ENCODE results near the gene ATP5MG. TPM values are rescaled to one million over a fixed set of nuclear protein-coding genes. Genes with fewer than 3 reads are reported as not detected.

Gene ATP5MG
- total RNA-seq, 2 donors from 2014 or later: 82.3 to 122 TPM

DNA sequence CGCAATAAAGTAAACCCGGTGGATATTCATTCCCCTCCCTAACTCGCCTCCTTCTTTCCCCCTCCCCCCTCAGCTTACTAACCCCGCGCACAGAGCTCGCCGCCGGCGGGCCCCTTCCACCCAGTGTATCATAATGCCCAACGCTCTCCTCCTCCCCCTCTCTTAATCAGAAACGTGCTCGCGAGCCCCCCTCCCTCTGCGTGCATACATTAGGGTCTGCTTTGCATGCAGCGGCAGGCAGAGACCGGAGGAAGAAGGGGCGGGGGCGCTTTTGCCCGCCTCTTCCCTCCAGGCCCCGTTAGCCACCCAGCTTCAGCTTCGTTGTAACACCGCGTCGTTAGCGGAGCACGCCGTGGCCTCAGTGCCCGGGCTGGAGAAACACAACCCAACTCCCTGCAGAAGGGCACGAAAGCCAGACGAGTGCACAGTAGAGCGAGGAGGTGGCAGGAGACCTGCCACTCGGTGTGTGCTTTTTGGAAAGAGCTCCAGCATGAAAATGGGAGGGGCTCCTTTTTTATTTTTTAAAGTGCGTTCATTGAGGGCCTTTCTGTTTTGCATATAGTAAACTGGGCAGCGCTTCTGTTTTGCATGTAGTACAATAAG is 34.0 kb downstream of the ATP5MG start:
- Histone ChIP-seq H3K27me3 (no peaks in the 10 kb centered on the region), H3K27ac (peak overlapping the region; percentile 92 to 94), H3K4me1 (peaks cover 0 to 47% of the 10 kb centered on the region in 2 donors), H3K9me3 (no peaks in the 10 kb centered on the region), H3K36me3 (no peaks in the 10 kb centered on the region), H3K4me3 (peak overlapping the region; percentile 86 to 99)
- TF ChIP-seq, protein P1, sequence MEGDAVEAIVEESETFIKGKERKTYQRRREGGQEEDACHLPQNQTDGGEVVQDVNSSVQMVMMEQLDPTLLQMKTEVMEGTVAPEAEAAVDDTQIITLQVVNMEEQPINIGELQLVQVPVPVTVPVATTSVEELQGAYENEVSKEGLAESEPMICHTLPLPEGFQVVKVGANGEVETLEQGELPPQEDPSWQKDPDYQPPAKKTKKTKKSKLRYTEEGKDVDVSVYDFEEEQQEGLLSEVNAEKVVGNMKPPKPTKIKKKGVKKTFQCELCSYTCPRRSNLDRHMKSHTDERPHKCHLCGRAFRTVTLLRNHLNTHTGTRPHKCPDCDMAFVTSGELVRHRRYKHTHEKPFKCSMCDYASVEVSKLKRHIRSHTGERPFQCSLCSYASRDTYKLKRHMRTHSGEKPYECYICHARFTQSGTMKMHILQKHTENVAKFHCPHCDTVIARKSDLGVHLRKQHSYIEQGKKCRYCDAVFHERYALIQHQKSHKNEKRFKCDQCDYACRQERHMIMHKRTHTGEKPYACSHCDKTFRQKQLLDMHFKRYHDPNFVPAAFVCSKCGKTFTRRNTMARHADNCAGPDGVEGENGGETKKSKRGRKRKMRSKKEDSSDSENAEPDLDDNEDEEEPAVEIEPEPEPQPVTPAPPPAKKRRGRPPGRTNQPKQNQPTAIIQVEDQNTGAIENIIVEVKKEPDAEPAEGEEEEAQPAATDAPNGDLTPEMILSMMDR (IDR thresholded peaks at IDR 0.05): no peak
- DNase-seq (ENCODE audit: low spot score): no peak

DNA sequence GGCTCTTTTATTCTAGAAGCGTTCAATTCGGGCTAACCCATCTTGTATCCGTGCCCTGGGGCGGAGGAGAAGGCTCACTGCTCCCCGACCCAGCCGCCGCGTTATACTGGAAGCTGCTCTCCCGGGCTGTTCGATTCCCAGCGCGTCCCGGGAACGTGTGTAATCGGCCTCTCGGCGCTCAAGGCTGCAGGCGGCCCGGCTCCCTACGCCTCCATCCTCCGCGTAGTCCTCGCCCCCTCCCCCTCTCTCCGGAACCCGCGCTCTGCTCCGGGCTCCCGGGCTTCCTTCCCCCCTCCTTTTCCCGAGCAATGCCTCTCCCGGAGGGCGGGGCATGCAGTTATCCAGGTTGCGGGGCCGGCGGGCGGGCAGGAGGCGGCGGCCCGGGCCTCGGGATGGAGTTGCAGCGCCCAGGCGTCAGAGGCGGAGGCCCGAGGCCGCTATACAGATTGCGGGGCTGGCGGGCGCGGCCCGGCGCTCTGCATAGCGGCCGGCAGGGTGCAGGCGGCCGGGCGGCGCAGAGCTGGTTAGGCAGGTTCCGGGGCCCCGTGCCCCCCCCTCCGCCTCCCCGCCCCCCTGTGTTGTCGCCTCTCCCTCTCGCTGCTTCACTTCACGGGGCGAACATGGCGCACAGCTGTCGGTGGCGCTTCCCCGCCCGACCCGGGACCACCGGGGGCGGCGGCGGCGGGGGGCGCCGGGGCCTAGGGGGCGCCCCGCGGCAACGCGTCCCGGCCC is 34.7 kb downstream of the ATP5MG start, which contains the start of gene KMT2A:
KMT2A (plus strand) TSS at position 600 of the 732 bp plus-strand sequence; CDS start at position 621, 21 bp downstream.
- H3K4me1 ChIP-seq: peaks cover 0 to 52% of the 10 kb centered on the region in 2 donors
- H3K27ac ChIP-seq: peak within 1 kb of the TSS; percentile 92 to 94

DNA sequence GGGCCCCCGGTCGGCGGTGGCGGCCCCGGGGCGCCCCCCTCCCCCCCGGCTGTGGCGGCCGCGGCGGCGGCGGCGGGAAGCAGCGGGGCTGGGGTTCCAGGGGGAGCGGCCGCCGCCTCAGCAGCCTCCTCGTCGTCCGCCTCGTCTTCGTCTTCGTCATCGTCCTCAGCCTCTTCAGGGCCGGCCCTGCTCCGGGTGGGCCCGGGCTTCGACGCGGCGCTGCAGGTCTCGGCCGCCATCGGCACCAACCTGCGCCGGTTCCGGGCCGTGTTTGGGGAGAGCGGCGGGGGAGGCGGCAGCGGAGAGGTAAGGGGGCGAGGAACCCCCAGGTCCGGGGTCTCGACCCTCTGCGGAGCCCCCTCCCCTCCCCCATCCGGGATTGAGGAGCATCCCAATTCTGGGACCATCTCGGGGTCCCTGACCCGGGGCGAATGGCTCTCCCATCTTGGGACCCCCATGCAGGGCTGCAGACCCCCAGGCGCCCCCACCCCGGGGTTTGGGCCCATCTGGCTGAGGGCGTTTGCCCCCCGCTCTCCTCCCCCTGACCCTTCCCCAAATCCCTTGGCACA is 35.3 kb downstream of the ATP5MG start:
- TF ChIP-seq, protein P1 (IDR thresholded peaks at IDR 0.05): no peak
- Histone ChIP-seq H3K36me3 (no peaks in the 10 kb centered on the region), H3K27me3 (no peaks in the 10 kb centered on the region), H3K9me3 (no peaks in the 10 kb centered on the region), H3K4me3 (peak overlapping the region; percentile 86 to 99), H3K27ac (peak overlapping the region; percentile 92 to 94), H3K4me1 (peaks cover 0 to 58% of the 10 kb centered on the region in 2 donors)
- DNase-seq (ENCODE audit: low spot score): no peak

More for the DNA sequence above, 34.7 kb downstream of the ATP5MG start, which contains the start of gene KMT2A:
- peak; percentile 94 for DNase-seq (ENCODE audit: low spot score)
- no peaks in the 10 kb centered on the region for H3K9me3 ChIP-seq
- H3K4me3 ChIP-seq: peak within 1 kb of the TSS; percentile 86 to 99
- H3K36me3 ChIP-seq: no peaks in the 10 kb centered on the region
- no peaks in the 10 kb centered on the region for H3K27me3 ChIP-seq
- TF ChIP-seq, protein P1 (IDR thresholded peaks at IDR 0.05): no peak

DNA sequence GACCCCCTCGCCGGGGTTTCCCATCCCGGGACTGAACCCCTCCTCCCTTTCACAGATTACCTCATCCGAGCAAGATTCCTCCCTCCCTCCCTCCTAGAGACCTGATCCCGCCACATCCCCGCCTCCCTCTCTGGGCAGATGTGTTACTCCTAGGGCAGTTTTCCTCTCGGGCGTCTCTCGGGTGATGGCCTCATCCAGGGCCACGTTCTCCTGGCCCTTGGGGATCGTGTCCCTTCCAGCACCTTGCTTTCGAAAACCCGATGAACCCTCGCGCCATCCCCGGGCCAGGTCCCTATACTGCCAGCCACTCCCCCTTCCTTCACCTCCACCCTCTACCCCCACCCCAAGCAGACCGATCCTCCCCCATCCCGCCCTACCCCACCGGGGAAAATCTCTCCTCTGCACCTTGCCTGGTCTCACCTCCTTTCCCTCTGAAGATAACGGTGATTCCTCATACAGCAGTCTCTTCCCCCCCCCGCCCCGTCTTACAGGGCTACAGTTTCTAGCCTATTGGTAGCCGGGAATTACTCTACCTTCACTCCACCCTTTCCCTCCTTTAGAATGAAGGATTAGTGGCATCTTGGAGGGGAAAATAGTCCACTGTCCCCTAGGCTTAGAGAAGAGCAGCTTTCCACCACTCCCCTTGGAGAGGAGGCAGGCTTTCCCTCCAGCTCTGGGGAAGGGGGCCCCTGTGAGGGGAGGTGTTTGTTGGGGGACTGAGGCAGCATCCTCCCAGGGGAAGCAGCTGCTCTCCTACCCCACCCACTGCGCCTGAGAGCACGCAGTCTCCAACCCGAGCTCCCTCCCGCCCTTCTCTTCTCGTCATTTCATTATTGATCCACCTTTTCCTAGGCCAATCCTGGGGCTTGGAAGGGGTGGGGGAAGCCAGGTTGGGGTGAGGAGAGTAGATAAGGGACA is 36.1 kb downstream of the ATP5MG start:
- no peak for DNase-seq (ENCODE audit: low spot score)
- peaks cover 0 to 65% of the 10 kb centered on the region in 2 donors for H3K4me1 ChIP-seq

More for the DNA sequence above, 36.1 kb downstream of the ATP5MG start:
- TF ChIP-seq, protein P1 (IDR thresholded peaks at IDR 0.05): no peak
- Histone ChIP-seq H3K36me3 (no peaks in the 10 kb centered on the region), H3K4me3 (peak overlapping the region; percentile 86 to 99), H3K27me3 (no peaks in the 10 kb centered on the region), H3K27ac (peak overlapping the region; percentile 92 to 94), H3K9me3 (no peaks in the 10 kb centered on the region)
